ENCODE data around the gene AQP1.

AQP1 gene

DNA sequence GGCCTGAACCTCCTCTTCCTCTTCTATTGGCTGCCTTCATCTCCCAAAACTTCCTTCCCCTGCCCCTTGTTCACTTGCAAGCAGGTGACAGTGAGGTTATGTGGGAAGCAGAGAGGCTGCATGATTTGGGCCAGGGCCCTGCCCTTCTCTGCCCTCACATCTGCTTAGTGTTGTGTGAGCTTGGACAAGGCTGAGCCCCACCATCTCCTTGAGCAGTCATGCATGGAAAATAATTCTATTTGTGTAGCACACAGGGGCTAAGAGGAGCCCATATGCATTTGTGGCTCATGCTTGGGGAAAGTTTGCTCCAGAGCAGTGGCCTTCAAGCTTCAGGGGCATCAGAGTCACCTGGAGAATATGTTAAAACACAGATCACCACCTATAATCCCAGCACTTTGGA is 26.8 kb upstream of the AQP1 start:
- DNase-seq (ENCODE audit: low read depth): no peak

DNA sequence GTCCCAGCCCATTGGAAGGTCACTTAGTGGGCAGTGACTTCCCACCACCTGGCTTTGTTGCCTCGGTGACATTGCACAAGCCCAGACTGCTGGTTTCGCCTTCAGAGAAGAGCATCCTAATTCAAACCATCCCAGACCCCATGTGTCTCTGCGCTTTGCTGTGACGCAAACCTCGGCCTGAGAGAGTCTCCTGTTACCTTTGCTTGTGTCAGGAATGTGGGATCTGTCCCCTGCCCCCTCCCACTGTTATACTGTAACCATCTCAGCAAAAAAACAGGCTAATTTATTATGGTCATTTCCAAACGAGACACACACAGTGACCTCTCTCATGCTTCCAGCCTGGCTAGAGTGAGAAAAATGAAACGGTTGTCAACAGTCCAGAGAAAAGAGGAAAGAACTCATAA is 25.0 kb upstream of the AQP1 start:
- DNase-seq (ENCODE audit: low read depth): peak; percentile 30

DNA sequence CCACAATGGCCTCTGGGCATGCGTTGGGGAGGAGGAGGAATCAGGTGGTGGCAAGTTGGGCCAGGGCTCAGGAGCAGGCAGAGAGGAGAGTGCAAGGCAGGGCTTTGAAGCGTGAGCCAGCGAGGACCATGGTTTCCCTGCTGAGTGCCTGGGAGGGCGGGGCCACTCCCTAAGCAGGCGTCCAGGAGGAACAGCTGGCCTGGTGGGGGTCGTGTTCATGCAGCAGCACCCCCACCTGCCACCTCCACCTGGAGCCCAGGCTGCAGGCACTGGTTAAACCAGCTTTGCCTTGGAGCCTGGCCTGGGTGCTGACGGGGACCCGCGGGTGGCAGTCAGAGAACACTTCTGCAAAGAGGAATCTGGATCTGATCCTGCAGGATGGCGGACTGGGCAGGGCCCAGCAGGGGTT is 24.2 kb upstream of the AQP1 start:
- no peak for DNase-seq (ENCODE audit: low read depth)

DNA sequence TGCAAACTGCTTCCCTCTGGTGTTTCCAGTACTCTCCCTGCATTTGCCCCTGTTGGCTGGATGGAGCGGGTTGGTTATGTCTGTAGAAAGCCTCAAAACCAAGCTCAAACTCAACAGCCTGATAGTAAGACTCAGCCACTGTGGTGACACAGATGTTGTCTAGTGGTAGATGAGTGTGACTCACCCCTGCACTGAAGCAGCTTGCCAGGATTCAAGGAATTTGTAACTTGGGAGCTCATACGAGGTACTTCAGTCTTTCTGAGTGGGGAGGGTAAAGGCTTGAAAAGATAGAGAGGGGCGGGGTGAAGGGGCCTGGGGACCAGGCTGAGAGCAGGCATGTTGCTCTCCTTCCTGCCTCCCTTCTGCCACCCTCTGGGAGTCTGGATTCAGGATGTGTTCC is 22.9 kb upstream of the AQP1 start:
- peak; percentile 62 for DNase-seq (ENCODE audit: low read depth)

DNA sequence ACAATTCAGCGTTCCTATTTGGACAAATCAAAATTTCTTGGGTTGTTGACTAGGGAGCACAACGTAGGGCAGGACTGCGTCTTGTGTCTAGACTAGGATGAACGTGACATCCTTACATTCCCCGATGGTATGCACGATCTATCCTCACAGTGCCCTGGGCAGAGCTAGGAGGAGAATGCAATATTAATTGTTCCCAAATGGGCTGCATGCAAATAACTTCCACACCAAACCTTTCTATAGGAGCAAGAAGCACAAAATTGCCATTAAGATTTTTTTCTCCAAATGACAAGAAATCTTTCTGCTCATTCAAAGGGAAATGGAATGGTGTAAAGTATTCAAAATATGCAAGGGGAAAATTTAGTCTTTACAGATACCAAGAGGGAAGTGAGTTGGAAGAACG is 21.4 kb upstream of the AQP1 start:
- no peak for DNase-seq (ENCODE audit: low read depth)

DNA sequence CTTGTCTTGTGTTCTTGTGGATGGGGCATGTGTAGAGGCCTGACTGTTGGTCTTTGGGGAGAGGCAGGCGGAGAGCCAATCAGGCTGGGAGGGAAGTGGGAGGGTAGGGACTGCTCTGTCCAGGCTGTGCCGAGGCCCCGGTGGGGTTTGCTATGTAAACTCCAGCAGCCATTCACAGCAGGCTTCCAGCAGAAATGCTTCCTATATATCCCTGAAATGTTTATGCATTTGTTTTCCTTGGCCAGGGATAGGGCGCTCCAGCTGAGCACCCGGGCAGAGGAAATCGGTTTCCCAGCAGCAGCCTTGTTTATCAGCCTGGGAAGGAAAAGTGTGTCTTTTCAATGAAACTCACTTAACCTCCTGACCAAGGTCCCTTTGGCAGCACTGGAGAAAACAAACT is 18.3 kb upstream of the AQP1 start:
- DNase-seq (ENCODE audit: low read depth): peak; percentile 16

DNA sequence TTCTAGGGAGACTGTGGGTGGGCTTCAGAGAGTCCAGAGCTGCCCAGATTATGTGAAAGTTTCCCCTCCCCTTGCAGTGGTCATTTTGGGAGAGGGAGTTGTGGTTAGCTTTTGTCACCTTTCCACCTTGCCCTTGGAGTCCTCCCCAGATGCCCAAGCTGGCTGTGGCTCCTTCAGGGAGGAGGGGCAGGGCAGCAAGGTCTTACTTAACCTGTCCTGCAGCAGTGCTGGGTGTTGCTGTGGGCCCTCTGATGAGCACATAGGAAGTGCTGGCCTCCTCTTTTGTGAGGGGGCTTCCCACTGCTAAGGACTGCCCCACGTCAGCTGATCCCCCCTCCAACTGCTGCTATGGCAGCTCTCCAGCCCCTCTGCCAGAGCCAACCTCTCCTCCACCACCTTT is 17.6 kb upstream of the AQP1 start:
- DNase-seq (ENCODE audit: low read depth): no peak

DNA sequence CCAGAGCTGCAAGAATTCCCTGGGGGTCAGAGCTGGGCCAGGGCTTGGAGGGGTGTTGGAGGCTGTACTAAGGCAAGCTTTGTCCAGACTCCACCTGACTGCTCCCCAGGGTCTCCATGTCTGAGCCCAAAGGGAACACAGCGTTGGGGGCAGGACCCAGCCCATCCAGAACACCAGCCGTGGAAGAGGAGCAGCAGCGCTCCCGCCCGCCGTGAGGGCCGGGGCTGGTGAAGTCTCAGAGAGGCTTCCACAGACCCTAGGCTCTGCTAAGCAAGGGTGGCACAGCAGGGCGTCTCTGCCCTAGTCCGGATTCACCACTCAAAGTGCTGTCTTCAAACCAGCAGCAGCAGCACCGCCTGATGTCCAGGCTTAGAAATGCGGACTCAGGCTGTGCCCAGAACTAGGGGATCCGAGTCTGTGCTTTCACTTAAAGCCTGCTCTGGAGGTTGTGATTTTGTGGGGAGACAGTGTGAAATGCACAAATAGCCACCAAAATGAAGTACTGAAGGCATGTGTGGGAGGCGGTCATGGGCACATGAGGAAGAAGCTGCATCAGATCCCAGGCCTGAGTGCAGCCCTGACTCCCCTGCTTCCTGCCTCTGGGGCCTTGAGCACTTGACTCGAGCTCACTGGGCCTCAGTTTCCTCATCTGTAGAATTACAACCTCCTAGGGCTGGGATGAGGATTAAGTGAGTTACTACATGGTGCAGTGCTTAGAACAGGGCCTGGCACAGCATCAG is 16.6 kb upstream of the AQP1 start:
- no peak for DNase-seq (ENCODE audit: low read depth)

DNA sequence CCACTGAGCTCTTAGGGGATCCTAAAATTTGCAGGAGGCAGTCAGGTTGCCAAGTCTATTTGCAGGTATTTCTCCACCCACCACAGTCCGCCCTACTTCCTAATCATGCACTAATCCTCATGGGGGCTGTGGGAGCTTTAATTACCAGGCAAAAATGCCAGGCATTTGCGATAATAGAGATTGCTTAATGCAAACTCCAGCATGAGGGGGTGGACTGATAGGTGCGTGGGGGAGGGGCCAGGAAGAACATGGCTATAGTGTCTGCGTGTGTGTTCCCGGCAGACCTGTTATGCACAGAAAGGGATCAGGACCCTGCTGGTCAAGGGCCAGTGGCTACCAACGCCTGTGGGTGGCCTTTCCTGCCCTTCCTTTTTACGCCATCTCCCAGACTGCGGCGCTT is 15.6 kb upstream of the AQP1 start:
- no peak for DNase-seq (ENCODE audit: low read depth)

DNA sequence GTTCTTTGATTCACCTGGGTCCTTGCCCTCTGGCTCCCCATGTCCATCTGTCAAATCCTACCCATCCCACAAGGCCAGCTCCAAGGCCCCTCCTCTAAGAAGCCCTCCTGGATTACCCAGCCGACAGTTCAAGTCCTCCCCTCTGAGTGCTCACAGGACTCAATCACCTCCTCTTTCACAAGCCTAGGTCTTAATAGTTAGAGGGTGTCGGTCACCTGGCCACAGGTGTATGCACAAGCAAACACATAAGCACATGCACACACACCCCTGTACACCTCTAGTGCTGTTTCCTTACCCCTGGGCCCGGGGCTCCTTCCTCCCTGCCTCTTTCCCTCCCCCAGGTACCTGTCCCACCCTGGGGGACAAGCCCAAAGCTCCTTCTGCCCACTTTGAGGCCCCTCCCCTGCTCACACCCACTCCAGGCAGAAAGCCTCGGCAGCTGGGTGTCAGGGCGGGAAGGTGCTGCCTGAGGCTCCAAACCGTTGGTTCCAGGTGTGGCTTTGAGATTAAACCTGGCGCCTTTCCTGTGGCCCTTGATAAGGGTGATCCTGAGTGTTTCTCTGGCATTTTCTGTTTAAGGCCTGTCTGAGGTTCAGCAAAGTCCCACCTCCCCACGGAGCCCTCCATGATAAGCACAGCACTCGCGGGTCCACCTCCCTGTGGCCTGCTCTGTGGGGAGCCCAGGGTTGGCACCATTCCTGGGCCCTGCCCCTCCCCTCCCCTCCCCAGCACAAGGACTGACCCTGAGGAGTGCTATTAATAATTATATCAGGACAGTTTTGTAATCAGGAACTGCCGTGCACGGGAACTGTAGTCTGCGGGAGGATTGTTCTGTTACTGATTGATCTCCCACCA is 14.6 kb upstream of the AQP1 start:
- DNase-seq (ENCODE audit: low read depth): no peak

DNA sequence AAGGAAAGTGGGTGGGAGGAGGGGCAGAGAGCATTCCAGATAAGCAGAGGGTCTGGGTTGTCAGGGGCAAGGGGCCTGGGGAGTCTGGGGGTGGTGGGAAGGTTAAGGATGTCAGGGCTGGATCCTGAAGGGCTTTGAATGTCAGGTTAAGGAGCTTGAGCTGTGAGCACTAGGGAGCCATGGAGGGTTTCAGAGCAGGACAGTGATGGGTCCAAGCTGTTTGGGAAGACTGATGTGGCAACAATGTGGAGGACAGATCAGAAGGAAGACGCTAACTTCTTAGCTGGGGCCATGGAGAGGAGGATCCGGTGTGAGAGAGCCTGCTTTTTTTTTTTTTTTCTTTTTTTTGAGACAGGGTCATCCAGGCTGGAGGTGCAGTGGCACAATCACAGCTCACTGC is 13.9 kb upstream of the AQP1 start:
- DNase-seq (ENCODE audit: low read depth): no peak

DNA sequence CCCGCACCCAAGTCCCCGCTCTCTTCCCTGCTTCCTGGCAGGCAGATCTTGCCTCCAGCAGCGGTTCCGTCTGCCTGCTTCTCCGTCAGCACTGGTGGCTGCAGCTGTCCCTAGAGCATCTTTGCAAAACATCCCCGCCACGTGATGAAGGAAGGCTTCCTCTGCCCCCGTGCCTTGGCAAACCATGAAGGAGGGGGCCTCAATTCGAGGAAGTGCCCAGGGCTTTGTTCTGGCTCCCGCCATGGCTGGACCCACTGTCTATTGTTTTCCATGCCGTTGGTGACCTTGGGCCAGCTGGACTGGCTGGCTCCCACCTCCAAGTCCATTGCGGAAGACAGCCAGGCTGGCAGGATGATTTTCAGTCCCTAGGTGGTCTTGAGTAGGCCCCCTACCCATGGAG is 13.2 kb upstream of the AQP1 start:
- DNase-seq (ENCODE audit: low read depth): no peak

DNA sequence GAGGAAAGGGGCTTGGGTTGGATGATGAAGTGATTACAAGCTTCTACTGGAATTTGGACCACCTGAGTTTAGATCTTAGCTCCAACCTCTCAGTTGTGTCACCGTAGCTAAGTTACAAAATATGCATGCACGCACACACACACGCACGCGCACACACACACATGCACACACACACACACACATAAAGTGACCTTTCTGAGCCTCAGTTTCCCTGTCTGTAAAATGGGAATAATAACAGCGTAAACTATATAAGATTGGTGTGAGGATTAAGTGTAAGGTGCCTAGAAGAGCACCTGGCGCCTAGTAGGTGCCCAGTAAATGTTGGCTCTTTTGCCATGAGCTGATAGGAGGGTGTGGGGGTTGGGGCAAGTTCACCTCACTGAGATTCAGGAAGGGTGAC is 12.6 kb upstream of the AQP1 start:
- DNase-seq (ENCODE audit: low read depth): no peak

DNA sequence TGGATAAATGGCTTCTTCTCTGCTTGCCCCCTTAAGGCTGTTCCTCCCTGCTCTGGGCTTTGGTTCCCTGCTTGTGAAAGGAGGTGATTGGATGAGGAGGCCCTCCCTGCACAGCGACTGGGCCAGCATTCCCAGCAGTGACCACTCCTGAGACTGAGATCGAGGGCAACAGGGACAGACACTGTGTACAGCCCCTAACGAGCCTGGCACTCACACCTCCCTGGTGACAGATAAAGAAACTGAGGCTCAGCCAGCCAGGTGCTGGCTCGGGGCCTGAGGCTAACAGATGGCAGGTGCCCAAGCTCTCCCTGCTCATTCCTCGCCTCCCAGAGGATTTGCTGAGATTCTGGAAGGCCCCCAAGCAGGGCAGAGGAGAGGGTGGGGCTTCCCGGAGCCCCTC is 12.0 kb upstream of the AQP1 start:
- no peak for DNase-seq (ENCODE audit: low read depth)

DNA sequence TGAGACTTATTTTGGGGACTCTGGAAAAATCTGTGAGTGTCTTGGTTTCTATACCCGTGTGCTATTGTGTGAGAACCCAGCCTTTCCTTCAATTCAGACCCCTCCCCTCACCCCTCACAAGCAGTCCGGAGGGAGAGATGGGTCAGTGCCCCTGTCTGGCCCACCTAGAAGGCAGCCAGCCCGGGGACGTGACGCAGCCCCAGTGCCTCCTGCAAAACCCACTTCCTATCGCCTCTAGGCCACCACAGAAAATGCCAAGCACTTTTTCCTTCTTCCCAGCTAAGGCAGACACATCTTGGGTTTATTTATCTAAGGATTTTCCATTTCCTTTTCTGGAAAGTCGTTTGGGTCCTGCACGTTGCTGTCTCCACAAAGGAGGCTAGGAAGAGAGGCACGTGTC is 11.6 kb upstream of the AQP1 start:
- DNase-seq (ENCODE audit: low read depth): no peak

DNA sequence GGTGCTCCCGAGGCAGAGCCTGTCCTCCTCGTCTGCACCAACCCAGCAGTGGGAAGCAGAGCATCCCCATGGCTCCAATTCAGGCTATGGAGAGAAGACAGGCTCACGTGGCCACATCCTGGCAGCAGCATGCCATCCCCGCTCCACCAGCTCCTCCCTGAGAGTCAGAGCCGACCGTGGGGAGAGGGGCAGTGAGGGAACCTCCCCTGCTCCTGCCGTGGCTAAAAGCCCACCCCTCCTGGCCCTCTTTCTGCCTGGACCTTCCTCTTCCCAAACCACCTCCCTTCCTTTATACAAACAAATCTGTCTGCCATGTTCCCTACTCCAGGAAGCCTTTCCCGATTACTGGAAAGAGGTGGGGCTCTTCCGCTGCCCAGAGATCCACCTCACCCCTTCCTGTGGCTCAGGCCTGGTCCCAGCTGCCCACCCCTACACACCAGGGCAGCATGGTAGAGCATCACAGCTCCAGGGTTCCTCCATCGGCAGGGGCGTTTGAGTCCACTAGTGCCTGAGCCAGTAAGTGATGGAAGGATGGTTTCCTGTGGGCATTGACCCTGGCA is 10.8 kb upstream of the AQP1 start:
- DNase-seq (ENCODE audit: low read depth): no peak

DNA sequence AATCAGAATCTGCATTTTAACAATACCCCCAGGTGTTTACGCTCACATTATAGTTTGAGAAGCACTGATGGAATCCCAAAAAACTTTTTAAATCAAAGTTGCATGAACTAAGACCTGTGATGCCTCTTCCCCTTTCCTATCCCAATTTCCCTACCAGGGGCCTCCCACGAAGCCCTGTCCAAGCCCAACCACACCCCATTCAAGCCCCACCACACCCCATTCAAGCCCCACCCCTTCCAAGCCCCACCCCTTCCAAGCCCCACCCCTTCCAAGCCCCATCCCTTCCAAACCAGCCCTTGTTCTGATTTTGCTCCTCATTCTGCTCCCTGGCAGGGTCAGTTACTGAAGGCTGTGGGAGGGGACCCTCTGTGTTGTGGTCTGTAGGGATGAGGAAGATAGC is 9.8 kb upstream of the AQP1 start:
- DNase-seq (ENCODE audit: low read depth): no peak

DNA sequence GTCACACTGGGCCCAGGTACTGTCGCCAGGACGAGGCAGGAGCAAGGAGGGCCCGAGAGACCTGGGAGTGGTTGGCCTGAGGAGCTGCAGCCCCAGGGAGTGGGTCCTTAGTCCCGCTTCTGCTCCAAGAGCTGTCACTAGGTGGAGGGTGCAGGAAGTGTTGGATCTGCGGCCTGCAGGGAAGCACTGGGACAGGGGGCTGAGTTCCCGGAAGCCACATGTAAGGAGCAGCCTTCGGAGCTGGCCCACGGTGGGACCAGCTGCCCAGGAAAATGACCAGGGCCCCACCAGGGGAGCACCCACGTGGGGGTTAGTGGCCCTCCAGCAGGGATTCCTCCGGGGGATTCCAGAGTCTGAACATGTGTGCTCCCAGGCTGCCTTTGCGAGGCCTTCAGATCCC is 9.2 kb upstream of the AQP1 start:
- DNase-seq (ENCODE audit: low read depth): no peak

DNA sequence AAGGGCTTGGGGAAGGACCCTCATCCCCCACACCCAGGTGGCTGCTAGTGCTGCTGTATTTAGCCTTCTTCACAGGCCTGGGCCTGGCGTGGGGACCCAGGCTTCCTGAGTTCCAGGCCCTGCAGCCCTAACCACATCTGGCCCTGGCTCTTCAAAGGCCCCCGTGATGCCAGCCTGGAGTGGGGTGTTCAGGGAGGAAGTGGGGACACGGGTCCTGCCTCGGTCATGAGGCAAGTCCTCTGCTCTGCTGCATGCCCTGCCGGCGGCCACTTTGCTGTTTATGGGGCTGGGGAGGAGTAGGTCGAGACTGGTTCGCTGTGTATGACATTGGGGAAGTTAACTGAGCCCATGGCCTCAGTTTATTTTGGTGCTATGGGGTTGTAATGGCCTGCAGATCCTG is 8.5 kb upstream of the AQP1 start:
- DNase-seq (ENCODE audit: low read depth): no peak

DNA sequence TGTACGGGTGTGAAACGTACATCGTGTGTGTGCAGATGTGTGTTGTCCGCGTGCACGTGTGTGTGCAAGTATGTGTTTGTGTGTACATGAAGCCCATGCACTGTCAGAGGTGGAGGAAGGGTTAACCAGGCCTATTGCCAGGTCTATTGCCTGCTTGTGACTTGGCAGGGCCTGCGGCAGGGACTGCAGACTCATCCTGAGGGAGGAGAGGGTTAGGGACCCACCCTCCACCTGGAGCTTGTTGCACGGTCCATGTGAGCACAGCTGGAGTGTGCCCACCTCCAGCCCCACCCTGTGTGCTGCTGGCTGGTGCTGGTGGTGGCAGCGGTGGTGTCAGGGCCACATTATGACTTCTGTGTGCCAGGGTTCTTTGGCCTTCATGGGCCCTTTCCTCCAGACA is 7.1 kb upstream of the AQP1 start:
- DNase-seq (ENCODE audit: low read depth): no peak

DNA sequence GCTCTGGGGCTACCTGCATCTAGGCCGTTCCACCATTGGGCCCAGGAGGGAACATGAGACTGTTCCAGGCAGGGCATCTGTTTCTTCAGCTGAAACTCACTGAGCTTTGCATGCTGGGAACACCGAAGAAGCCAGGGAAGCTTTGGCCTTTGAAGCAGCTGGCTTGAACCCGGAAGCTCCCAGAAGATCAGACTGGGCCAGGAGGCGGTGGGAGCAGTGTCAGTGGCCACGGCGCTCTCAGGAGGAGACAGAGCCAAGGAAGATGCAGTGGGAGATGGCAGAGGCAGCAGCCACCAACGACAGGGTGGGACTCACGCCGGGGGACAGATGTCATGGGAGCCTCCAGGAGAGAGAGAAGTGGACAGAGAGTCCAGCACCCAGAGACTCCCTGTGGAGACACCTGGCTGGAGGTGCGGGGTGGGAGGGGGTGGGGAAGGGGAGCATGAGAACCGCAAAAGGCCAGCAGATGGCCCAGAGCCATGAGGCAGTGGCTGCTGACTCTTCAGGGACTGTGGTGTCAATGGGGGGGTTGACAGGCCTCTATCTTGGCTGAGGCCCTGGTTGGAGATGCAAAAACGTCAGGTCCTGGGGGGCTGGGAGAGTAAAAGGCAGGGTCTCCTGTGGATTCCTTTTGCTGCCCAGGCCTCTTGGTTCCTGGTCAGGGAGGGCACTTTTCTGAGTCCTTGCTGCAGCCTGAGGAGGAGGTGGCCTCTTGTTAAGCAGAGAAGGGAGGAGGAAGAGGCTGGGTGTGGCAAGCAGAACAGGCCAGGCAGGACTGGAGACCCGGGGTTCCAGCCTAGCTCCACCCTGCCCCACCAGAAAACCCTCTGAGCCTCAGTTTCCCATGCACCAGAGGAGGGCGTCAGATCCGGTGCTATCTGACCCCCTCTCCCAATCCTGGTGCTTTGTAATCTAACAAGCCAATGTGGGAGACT is 6.3 kb upstream of the AQP1 start:
- DNase-seq (ENCODE audit: low read depth): no peak

DNA sequence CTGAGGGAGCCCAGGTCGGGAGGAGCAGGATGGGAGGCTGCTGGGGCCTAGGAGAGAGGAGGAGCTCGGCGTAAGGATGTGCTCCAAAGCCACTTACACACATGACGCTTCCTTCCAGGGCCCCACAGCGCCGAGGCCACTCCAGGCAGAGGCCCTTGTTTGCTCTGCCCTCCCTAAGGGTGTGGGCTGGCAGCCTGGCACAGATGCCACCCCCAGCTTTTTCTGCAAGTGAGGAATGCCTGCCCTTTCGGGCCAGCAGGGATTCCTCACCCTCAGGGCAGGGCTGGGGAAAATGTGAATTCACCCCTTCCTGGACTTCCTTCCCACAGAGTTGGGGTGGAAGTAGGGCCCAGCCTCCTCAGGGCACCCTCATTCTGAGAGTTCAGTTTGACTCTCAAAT is 5.6 kb upstream of the AQP1 start:
- DNase-seq (ENCODE audit: low read depth): no peak
